K562 (cell line): ENCODE data around the gene HDLBP. TPM values are rescaled to one million over a fixed set of nuclear protein-coding genes. Genes with fewer than 3 reads are reported as not detected.

Experiments used
- DDX20 ChIP-seq: fragments of 450-650 bp; IDR thresholded peaks from 2 replicates; pipeline ENCODE4 v1.6.1; 2016; ENCODE audit warnings: missing genetic modification characterization, low read depth, mild to moderate bottlenecking, missing compliant biosample characterization, moderate library complexity
- HDAC2 ChIP-seq: fragments of 450-650 bp; IDR thresholded peaks from 2 replicates; pipeline ENCODE4 v1.6.1; 2016; ENCODE audit warnings: mild to moderate bottlenecking
- NCOA2 ChIP-seq, 2 experiments: fragments of 450-650 bp; IDR thresholded peaks; 2 replicates each; pipeline ENCODE4 v1.6.1; 2018; ENCODE audit warnings: mild to moderate bottlenecking in 2 of 2, moderate library complexity in 1 of 2; ENCODE audit not compliant: partially characterized antibody in 2 of 2
- RBBP5 ChIP-seq: fragments of 200-600 bp; sonication (generic); IDR thresholded peaks from 2 replicates; pipeline ENCODE4 v1.6.1; 2012; ENCODE audit warnings: borderline replicate concordance, mild to moderate bottlenecking, low read length, control low read depth, inconsistent platforms; ENCODE audit not compliant: insufficient read depth, poor library complexity, severe bottlenecking
- RBM25 ChIP-seq: fragments of 200-400 bp; formaldehyde crosslinking; IDR thresholded peaks from 2 replicates; pipeline ENCODE4 v1.6.1; 2018; ENCODE audit warnings: low read length, low read depth, moderate library complexity; ENCODE audit not compliant: severe bottlenecking
- SPI1 ChIP-seq: IDR thresholded peaks from 2 replicates; pipeline ENCODE4 v1.6.1; 2011; ENCODE audit warnings: low read depth, low read length, control low read depth, borderline replicate concordance
- polyA plus RNA-seq, 8 experiments: library from polyadenylated mRNA; depleted of rRNA in 4 of 8; stranded (reverse) in 5 of 8; unstranded in 3 of 8; fragments of >200 nt; fragmentation: Nextera tagmentation in 2 of 8; fragmentation: Illumina TruSeq in 1 of 8; extraction: Ambion mirVana in 2 of 8; extraction: Trizol in 1 of 8; gene quantifications; 2 replicates each; pipeline versions ENCODE4 v1.2.1 to v1.2.3, GENCODE V29; 2011 to 2014; ENCODE audit warnings: inconsistent platforms in 1 of 8, missing spikeins in 1 of 8
- total RNA-seq, 7 experiments: library from RNA; depleted of rRNA in 6 of 7; stranded (reverse); fragments of >200 nt in 6 of 7; fragmentation: Illumina TruSeq in 2 of 7; extraction: Trizol in 2 of 7; gene quantifications; 2 replicates each; pipeline versions ENCODE4 v1.2.1 to v1.2.3, GENCODE V29; 2011 to 2021; ENCODE audit warnings: low replicate concordance in 1 of 7
- TF ChIP-seq, protein P1 (sequence below): fragments of 450-650 bp; IDR thresholded peaks from 2 replicates; pipeline ENCODE4 v1.6.1; 2014; ENCODE audit warnings: low read depth, mild to moderate bottlenecking, moderate library complexity, borderline replicate concordance
- TF ChIP-seq, protein P2 (sequence below), 2 experiments: fragments of 450-650 bp in 1 of 2; sonication (generic) in 1 of 2; formaldehyde crosslinking in 1 of 2; IDR thresholded peaks; 2 replicates each; pipeline versions ENCODE4 v1.7.1 to v1.9.0; 2016 to 2022; ENCODE audit warnings: inconsistent platforms in 1 of 2, mild to moderate bottlenecking in 1 of 2, missing genetic modification reagents in 1 of 2
- TF ChIP-seq, protein P3 (sequence below): sonication (generic); formaldehyde crosslinking; IDR thresholded peaks from 2 replicates; pipeline ENCODE4 v1.8.0; 2022; ENCODE audit warnings: mild to moderate bottlenecking, missing genetic modification reagents, borderline replicate concordance

Gene HDLBP
- total and polyA plus RNA-seq, 9 of the 15 experiments (the other 6 are each of a cell fraction or from before 2014, with no cell fraction given): 24.4 to 378 (median 146) TPM

DNA sequence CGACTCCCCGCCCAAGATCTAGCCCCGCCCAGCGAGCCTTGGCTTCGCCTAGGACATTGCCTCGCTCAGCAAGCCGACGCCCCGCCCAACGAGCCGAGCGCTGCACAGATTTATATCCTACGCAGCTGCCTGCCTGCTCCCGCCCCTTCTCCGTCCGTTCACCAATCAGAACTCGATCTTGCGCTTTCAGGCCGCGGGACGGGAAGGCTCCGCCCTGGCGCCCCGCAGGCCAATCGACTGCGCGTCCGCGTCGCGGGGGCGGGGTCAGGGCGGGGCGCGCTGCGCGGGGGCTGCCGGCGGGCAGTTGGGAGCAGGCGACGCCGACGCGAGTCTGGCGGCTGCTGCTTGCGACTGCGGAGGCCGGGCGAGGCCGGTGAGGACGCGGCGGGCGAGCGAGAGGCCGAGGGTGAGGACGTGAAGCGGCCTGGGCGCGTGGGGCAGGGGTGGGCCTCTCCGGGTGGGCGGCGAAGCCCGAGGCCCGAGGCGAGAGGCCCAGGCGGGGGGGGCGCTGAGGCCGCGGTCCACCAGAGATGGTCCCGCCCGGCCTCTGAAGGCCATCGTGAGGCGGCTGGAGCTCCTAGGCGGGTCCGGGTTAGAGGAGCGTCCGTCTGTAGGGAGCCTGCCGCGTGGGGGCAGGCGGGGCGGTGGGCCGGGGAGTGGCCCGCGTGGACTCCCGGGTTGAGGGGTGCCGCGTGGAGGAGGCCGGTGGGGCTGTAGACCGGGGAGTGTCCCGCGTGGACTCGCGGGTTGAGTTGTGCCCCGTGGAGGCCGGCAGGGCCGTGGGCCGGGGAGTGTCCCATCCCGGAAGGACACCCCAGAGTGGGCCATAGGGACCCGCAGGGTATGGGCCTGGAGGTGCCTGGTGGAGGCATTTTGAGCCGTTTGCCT is 40.8 kb upstream of the HDLBP start, which contains the start of gene FARP2 (continued):
- TF ChIP-seq, protein P1, sequence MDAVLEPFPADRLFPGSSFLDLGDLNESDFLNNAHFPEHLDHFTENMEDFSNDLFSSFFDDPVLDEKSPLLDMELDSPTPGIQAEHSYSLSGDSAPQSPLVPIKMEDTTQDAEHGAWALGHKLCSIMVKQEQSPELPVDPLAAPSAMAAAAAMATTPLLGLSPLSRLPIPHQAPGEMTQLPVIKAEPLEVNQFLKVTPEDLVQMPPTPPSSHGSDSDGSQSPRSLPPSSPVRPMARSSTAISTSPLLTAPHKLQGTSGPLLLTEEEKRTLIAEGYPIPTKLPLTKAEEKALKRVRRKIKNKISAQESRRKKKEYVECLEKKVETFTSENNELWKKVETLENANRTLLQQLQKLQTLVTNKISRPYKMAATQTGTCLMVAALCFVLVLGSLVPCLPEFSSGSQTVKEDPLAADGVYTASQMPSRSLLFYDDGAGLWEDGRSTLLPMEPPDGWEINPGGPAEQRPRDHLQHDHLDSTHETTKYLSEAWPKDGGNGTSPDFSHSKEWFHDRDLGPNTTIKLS: no peak
- TF ChIP-seq HDAC2 (peak; percentile 77), RBM25 (peak; percentile 39), SPI1 (no peak), DDX20 (no peak), NCOA2 (IDR thresholded peaks at IDR 0.05; ENCODE audit: partially characterized antibody in 2 of 2) (no peak), RBBP5 (no peak)
- TF ChIP-seq, protein P2, sequence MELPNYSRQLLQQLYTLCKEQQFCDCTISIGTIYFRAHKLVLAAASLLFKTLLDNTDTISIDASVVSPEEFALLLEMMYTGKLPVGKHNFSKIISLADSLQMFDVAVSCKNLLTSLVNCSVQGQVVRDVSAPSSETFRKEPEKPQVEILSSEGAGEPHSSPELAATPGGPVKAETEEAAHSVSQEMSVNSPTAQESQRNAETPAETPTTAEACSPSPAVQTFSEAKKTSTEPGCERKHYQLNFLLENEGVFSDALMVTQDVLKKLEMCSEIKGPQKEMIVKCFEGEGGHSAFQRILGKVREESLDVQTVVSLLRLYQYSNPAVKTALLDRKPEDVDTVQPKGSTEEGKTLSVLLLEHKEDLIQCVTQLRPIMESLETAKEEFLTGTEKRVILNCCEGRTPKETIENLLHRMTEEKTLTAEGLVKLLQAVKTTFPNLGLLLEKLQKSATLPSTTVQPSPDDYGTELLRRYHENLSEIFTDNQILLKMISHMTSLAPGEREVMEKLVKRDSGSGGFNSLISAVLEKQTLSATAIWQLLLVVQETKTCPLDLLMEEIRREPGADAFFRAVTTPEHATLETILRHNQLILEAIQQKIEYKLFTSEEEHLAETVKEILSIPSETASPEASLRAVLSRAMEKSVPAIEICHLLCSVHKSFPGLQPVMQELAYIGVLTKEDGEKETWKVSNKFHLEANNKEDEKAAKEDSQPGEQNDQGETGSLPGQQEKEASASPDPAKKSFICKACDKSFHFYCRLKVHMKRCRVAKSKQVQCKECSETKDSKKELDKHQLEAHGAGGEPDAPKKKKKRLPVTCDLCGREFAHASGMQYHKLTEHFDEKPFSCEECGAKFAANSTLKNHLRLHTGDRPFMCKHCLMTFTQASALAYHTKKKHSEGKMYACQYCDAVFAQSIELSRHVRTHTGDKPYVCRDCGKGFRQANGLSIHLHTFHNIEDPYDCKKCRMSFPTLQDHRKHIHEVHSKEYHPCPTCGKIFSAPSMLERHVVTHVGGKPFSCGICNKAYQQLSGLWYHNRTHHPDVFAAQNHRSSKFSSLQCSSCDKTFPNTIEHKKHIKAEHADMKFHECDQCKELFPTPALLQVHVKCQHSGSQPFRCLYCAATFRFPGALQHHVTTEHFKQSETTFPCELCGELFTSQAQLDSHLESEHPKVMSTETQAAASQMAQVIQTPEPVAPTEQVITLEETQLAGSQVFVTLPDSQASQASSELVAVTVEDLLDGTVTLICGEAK (IDR thresholded peaks at IDR 0.05): 0 out of 2 replicates have a peak, but pooled peaks have one; percentile 23
- TF ChIP-seq, protein P2 (CRISPR knock-in tag; IDR thresholded peaks at IDR 0.05): no peak
- TF ChIP-seq, protein P3, sequence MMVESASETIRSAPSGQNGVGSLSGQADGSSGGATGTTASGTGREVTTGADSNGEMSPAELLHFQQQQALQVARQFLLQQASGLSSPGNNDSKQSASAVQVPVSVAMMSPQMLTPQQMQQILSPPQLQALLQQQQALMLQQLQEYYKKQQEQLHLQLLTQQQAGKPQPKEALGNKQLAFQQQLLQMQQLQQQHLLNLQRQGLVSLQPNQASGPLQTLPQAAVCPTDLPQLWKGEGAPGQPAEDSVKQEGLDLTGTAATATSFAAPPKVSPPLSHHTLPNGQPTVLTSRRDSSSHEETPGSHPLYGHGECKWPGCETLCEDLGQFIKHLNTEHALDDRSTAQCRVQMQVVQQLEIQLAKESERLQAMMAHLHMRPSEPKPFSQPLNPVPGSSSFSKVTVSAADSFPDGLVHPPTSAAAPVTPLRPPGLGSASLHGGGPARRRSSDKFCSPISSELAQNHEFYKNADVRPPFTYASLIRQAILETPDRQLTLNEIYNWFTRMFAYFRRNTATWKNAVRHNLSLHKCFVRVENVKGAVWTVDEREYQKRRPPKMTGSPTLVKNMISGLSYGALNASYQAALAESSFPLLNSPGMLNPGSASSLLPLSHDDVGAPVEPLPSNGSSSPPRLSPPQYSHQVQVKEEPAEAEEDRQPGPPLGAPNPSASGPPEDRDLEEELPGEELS (CRISPR knock-in tag): 0 out of 2 replicates have a peak, but pooled peaks have one; percentile 57
